H54 (cell line): Measurements from ENCODE around the gene TNFRSF18.
"Not testable (repeated sequence)": the region's sequence is repeated elsewhere in the genome, so short reads cannot be mapped to it uniquely, and the experiment has no call there.

Experiments used
- DNase-seq: peaks from one replicate; pipeline ENCODE4 v3.0.0; 2011; ENCODE audit warnings: low spot score, mixed read lengths; ENCODE audit not compliant: insufficient read length
- FAIRE-seq: peaks from 3 replicates; lab custom pipeline; 2011; peaks lifted over from hg19 to GRCh38; lab: Jason Lieb, UNC
- POLR2A ChIP-seq: IDR thresholded peaks from 2 replicates; pipeline ENCODE4 v1.6.1; 2011; ENCODE audit warnings: low read depth, mild to moderate bottlenecking, low read length

The TNFRSF18 gene, protein sequence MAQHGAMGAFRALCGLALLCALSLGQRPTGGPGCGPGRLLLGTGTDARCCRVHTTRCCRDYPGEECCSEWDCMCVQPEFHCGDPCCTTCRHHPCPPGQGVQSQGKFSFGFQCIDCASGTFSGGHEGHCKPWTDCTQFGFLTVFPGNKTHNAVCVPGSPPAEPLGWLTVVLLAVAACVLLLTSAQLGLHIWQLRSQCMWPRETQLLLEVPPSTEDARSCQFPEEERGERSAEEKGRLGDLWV

DNA sequence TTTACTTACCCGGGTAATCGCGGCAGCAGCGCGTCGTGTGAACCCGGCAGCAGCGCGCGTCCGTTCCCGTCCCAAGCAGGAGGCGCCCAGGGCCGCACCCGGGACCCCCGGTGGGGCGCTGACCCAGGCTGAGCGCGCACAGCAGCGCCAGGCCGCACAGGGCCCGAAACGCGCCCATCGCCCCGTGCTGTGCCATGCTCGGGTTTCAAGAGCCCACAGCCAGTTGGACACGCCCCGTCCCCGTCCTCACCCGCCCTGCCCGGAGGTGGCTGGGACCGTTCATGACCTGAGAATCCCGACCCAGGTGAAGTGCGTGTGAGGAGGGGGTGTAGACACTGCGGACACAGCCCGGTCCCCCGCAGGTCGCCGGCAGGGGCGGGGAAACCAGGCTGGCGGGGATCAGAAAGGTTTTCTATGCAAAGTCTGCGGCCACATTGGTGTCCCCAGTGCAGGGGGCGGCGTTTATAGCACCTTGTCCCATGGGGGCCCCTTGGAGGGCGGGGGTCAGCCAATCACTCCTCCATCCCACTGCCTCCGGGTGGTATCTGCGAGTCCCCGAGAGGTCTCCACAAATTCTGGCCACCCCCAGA is at the start of gene TNFRSF18:
TNFRSF18 (minus strand) TSS at position 217 of the 590 bp plus-strand sequence; CDS start at position 196, 21 bp downstream.
- FAIRE-seq (no peak), DNase-seq (no peak)

GRCh38 chr1:1255611-1256010 is 49.2 kb upstream of the TNFRSF18 start:
- no peak for TF ChIP-seq POLR2A
- FAIRE-seq: no peak
- DNase-seq: no peak

More for the DNA sequence above, at the start of gene TNFRSF18:
- TF ChIP-seq POLR2A: no peak

GRCh38 chr1:1255078-1255477 is 48.7 kb upstream of the TNFRSF18 start:
- no peak for TF ChIP-seq POLR2A

GRCh38 chr1:1254667-1254998 is 48.2 kb upstream of the TNFRSF18 start:
- no peak for FAIRE-seq
- TF ChIP-seq POLR2A: no peak
- no peak for DNase-seq

More at GRCh38 chr1:1255078-1255477, 48.7 kb upstream of the TNFRSF18 start:
- FAIRE-seq (no peak), DNase-seq (no peak)

GRCh38 chr1:1253972-1254666 is 47.7 kb upstream of the TNFRSF18 start:
- FAIRE-seq (no peak), DNase-seq (no peak)
- TF ChIP-seq POLR2A: no peak

DNA sequence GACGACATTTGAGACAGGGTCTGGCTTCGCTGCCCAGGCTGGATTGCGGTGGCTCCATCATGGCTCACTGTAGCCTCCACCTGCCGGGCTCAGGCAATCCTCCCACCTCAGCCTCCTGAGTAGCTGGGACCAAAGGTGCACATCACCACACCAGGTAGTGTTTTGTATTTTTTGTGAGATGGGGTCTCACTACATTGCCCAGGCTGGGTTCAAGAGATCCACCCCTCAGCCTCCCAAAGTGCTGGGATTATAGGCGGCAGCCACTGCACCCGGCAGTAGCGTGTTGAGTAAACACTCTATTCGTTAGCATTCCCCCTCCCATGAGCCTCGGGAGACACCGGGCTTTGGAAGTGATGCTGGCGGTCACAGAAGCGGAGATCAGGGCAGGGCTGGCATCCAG is 46.9 kb upstream of the TNFRSF18 start:
- FAIRE-seq: no peak
- no peak for DNase-seq
- TF ChIP-seq POLR2A: no peak

GRCh38 chr1:1250786-1251284 is 44.4 kb upstream of the TNFRSF18 start:
- DNase-seq: no peak
- no peak for TF ChIP-seq POLR2A
- no peak for FAIRE-seq

GRCh38 chr1:1248009-1248913 is 41.9 kb upstream of the TNFRSF18 start:
- FAIRE-seq, DNase-seq: not testable (repeated sequence)

DNA sequence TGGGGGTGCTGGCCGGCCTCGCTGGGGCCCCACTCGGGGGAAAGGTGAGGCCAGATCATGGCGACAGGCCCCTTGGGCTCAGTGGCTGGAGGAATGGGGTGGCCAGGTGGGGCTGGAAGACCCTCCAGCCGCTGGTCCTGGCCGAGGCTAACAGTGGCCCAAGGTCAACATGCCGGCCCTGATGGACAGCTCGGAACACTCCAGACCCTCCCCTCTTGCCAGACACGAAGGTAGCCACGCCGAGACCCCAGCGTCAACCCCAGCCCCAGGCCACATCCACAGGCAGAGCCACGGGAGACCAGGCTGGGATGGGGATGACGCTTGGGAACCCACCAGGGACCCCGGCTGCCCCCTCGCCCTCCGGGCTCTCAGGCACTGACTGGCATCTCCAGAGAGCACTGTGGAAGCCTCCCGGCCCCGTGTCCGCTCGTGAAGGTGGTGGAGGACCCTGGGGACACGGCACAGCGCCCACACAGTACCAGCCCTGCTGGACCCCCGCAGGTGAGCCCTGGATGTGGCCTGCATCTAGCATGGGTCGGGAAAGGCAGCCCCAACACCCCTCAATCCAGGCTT is 41.0 kb upstream of the TNFRSF18 start:
- no peak for DNase-seq
- TF ChIP-seq POLR2A: no peak
- FAIRE-seq: no peak

- FAIRE-seq (no peak), DNase-seq (no peak)
- TF ChIP-seq POLR2A: no peak
Observed at GRCh38 chr1:1246577-1247340, 40.4 kb upstream of the TNFRSF18 start, which contains the start of gene C1QTNF12. C1QTNF12 (minus strand) TSS chr1:1246722; CDS start chr1:1246690, 32 bp downstream.

DNA sequence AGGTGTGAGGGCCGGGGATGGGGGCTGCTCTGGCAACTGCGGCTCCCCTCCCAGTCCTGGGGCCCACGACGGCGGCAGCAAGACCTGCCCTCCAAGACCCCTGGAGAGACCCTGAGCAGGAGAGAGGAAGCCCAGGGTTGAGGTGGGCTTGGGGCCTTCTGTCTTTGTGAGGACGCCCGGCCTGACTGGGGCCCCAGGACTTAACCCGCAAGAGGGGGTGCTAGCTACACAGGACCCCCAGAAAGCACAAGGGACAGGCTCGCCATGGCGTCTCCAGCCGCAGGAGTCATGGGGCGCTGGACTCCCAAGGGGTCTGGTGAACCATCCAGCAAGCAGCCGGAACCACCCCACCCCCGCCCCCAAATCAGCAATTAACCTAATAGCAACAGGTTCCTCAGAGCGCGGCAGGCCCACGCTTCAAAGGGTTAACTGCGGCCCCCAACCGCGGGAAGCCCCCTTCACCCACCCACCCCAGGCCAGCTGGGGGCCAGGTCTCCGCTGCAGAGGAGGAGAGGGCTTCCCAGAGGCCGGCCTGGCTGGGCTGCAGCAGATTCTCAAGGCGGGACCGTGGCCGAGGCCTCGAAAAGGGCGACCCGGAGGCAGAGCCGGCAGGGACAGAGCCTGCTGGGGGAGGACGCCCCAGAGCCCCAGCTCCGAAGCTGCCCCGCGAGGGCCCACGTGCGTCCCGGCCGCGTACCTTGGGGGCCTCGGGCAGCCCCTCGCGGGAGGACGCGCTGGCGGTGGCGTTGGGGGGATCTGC is 39.6 kb upstream of the TNFRSF18 start:
- DNase-seq (no peak), FAIRE-seq (no peak)
- TF ChIP-seq POLR2A: no peak
